NCI-H2107 treated with DMSO at 0.1 percent for 48 hours (cell line): ENCODE results near the gene WDR82.

Experiments used
- DNase-seq: peaks from one replicate; lab custom pipeline; 2025; ENCODE audit not compliant: unreplicated experiment; lab: John Stamatoyannopoulos, UW

Gene WDR82

DNA sequence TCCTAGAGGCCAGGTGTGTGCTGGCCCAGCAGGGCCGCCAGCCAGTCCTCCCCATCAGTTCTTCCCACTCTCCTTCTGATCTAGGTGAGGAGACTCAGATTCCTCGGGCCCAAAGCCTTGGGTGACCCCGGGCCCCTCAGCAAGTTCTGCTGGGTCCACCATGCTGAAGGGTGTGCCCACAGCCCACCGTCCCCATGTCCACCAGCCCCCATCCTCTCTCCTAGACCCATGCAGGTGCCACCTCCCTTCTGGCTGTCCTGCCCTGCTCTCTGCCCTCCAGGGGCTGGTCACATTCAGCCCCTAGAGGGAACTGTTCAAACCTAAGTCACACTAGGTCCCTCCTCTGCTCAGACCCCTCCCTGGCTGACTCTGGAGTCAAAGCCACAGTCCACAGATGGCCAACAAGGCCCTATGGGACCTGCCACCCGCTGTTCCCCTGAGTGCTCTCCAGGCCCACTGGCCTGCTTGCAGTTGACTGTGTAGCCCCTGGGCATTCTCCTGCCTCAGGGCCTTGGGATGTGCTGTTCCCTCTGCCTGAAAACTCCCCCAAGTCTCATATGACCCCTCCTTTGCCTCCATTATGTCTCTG lies 52.1 kb downstream of the WDR82 start:
- no peak for DNase-seq

DNA sequence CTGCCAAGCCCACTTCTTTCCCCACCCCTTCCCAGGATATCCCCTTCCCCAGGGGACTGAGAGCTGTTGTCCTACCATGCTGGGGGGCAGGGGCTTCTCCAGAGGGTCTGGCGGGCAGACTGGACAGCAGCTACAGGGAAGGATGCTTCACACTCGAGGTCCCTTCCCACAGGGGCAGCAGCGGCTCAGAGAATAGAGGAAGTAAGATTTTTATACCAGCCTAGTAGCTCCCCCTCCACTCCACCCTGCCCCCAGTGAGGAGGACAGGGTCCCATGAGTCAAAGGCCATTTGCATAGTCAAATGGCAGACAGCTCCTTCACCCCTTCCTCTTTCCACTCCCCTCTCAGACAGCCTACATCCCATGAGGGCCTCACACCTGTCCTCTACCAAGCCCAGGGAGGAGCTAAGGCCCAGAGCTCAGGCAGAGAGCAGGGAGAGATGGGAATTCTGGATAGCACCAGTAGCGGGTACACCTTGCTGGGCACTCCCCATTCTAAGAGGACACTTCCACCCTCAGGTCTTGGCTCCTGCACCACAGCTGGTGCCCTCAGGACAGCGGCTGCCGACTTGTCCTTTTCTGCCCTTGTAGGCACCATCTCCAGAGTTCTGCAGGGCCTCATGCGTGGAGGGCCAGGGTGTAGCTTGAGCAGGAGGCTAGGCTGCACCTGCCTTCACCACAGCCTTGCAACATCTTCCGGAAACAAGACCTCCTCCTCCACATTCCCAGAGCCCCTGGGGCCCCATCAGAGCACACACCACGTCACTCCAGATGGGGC lies 52.8 kb downstream of the WDR82 start, which contains the start of gene TLR9:
Gene TLR9, minus strand, starts transcription at position 194 of the 777 bp plus-strand sequence. Its CDS starts 116 bp downstream, at position 78.
- peak; percentile 75 for DNase-seq

DNA sequence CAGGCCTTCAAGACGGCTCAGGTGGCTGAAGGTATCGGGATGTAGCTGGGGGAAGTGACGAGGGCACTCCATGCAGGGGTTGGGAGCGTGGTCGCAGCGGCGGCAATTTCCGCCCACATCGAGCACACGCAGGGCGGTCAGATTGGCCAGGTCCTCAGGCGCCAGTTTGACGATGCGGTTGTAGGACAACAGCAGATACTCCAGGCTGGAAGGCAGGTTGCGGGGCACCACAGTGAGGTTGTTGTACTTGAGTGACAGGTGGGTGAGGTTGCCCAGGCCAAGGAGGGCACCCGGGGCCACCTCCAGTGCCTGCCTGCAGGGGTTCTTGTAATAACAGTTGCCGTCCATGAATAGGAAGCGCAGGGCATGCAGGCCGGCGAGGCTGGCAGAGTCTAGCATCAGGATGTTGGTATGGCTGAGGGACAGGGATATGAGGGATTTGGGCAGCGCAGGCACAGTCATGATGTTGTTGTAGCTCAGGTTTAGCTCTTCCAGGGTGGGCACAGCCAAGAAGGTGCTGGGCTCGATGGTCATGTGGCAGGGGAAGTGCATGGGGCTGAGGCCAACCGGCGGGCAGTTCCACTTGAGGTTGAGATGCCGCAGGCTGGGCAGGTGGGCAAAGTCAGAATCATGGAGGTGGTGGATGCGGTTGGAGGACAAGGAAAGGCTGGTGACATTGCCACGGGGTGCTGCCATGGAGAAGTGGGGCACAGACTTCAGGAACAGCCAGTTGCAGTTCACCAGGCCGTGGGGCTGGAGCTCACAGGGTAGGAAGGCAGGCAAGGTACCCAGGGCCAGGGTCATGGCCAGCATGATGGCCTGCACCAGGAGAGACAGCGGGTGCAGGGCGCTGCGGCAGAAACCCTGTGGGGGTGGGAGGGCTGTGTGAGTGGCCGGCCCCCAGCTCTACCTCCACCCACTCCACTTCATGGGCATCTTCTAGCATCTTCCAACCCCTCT lies 54.7 kb downstream of the WDR82 start:
- DNase-seq = no peak

DNA sequence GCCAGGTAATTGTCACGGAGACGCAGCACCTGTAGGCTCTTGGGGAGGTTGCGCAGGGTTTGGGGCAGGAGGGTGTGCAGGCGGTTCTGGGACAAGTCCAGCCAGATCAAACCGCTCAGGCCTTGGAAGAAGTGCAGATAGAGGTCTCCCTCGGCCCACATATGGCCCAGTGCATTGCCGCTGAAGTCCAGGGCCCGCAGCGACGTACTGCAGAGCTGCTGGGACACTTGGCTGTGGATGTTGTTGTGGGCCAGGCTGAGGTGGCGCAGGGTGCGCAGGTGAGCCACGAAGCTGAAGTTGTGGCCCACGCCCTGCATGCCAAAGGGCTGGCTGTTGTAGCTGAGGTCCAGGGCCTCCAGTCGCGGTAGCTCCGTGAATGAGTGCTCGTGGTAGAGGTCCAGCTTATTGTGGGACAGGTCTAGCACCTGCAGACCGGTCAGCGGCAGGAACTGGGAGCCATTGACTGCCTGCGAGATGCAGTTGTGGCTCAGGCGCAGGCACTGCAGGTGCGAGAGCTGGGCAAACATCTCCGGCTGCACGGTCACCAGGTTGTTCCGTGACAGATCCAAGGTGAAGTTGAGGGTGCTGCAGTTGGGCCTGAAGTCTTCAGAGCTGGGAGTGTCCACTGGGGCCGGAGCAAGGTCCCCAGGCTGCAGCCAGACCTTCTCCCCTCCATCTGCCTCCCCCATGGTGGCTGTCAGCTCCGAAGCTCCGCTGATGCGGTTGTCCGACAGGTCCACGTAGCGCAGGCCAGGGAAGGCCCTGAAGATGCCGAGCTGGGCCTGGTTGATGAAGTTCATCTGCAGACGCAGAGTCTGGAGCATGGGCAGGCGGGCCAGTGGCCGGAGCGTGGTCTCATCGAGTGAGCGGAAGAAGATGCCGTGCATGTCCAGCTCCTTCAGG lies 55.9 kb downstream of the WDR82 start:
- no peak for DNase-seq

DNA sequence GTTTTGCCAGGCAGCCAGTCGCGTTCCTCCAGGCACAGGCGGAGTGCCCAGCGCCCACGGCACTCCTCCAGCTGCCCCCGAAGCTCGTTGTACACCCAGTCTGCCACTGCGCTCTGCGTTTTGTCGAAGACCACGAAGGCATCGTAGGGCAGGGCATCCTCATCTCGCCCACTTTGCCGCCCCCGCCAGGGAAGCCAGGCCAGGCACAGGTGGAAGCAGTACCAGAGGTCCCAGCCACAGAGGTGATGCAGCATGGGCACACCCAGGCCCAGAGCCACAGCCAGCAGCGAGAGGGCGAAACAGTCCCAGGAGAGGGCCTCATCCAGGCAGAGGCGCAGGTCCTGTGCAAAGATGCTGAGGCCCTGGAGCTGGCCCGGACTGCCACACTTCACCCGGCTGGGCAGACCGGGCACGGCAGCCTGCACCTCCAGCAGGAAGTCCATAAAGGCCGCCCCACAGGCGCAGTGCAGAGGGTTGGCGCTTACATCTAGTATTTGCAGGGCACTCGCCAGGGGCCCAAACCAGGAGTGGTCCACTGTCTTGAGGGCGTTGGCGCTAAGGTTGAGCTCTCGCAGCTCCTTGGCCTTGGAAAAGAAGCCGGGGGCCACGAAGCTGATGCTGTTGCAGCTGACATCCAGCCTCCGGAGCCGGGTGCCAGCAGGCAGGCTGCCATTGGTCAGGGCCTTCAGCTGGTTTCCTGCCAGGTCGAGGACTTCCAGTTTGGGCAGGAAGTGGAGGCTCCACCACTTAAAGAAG lies 56.7 kb downstream of the WDR82 start:
- no peak for DNase-seq

DNA sequence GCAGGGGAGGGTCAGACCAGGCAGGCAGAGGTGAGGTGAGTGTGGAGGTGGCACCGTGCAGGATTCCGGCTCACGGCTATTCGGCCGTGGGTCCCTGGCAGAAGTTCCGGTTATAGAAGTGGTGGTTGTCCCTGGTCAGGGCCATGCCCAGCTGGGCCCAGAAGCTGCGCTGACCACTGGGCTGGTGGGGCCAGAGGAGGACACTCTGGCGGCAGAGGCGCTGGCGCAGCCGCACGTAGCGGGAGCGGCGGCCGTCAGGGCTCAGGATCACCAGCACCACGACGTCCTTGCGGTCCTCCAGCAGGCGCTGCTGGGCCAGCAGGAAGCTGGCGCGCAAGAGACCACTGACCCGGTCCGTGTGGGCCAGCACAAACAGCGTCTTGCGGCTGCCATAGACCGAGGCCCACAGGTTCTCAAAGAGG lies 57.3 kb downstream of the WDR82 start:
- DNase-seq = no peak

DNA sequence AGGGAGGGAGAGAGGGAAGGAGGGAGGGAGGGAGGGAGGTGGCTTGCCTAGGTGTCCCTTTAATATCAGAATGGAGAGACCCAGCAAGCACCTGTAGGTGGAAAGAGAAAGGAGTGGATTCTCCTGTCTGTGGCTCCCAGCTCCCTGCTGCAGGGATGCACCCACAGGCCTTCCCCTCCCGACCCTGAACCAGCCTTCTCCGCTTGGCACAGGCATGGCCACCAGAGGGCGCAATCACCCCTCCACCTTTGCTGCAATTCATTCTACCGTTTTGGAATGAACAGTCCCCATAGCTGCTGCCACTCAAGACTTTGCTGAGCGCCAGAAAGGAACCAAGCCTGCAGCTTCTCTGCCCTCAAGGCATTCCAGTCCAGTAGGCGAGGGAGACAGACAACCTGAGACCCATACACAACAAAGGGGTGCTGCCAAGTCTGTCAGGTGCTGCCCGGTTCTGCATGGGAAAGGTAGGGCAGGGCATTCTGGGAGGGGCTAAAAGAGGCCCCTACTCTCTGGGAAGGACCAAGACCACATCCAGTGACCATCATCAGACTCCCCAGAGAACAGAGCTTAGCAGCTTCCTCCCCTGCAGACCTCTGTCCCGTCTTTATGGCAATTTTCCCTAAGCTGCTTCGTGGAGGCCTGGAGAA lies 57.9 kb downstream of the WDR82 start:
- DNase-seq = peak; percentile 43

DNA sequence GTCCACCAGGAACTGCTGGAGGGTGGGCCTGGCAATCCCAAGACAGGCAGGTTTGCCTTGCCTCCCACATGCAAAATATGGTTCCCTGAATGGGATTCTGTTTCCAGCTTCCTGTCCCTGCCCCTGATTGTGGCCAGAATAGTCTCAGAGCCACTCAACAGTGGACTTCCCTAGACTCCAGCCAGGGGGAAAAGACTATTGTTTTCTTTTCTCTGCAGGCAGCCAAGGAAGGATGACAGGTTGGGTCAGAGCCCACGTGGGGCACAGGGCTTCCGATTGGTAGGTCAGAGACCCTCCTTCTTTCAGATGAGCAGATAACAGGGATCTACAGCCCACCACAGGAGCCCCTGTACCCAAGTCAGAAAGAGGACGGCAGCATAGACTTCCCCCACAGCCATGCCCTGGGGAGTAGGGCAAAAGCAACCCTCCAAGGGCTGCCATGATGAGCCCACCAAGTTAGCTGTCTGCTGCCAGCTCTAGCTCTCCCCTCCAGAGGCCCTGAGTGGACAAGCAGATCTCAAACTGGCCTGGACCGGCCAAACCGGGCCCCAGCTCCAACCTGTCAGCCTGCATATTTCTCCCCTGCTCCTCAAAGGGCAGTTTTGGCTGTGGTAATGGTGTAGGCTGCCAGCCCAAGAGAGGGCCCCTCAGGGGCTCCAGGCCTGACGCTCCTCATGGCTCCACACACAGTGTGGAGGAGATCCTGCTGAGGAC lies 59.4 kb downstream of the WDR82 start:
- DNase-seq = no peak

DNA sequence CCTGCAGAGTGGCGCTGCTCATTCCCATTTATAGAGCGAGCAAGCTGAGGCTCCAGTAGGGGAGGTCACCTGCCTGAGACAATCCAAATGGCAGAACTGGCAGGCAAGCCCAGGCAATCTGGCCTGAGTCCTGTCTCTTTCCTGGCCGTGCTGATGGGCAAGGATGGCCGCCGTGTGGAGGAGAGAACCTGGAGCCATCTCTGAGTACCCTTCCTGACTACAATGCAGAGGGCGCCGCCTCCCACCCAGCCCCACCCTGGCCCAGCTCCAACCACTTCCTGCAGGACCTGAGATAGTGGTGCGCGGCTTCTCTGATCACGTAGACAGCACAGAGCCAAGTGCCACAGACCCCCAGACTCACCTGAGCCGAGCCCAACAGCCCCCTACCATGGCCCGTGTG lies 60.0 kb downstream of the WDR82 start:
- DNase-seq = no peak

DNA sequence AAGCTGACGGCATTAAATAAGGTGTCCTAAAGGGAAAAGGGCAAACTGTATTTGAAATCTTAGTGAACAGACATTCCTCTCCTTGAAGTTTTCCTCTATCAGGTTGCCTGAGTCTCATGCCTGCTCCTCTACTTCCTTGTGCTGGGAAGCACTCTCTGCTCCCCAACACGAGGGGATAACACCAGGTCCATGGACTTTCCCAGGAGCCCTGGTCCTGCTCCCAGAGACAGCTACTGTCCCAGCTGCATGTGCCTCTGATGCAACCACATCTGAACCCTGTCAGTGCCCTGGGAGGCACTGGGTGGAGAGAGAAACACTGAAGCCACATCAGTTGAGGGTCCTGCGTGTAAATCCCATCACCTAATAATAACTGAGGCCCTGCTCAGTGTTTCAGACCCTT lies 60.4 kb downstream of the WDR82 start:
- DNase-seq = no peak

DNA sequence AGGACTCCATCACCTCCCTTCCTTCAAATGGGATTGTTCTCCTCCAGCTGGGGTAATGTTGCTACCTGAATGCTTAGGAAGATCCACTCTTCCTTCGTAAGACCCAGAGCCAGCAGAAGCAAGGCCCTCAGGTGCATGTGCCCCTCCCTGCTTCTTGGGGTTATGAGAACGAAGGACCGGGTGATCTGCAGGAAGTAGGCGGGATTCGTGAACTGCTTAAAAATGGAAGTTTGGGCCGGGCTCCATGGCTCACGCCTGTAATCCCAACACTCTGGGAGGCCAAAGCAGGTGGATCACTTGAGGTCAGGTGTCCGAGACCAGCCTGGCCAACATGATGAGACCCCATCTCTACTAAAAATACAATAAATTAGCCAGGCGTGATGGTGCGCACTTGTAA lies 61.0 kb downstream of the WDR82 start:
- no peak for DNase-seq

DNA sequence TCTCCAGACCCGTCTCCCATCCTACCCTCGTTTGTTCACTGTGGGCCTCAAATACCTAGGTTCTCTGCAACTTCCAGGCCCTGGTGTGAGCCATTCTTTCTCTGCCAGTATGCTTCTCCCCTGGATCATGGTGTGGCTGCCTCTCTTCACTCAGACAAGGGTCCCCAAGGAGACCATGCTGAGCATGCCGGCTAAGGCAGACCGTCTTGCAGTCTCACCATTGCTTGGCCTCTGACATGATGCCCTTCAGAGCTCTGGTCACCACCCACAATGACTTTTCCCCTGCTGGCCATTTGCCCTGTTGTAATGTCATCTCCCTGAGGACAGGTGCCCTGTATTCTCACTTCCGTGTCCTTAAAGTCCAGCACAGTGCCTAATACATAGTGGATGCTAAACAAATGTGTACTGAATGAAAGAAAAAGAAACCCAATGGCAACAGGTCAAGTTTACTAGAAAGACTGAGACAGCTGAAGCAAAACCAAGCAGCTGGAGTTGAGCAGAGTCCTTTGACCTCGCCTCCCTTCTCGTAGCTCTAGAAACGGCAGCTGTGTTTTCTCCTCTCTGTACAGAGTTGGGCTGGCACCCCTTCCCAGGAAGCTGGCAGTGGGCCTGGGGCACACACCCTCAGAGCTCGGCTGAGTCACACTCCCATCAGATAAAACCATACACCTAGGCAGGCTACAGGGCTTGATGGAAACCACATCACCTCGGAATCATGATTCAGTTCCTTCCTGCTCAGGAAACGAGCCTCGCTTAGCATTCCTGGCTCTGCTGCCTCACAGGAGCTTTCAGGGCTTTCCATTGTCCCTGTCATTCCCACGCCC lies 61.7 kb downstream of the WDR82 start:
- peak; percentile 10 for DNase-seq

DNA sequence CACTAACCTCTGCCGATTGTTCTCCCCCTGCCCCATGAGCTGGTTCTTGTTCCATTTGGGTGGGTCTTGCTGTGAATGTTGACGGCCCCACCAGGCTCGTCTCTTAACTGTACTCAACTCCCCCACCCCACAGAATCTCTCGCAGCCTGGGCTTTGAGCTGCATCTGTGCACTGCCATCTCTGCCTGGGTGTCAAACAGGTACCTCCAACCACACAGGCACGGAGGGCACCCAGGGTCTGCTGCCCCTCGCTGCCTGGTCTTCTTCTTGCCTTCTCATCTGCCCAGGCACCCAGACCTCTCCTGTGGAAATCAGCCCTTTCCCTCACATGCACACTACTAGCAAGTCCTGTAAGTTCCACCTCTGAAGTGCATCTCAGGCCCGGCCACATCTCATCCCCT lies 63.1 kb downstream of the WDR82 start:
- DNase-seq = no peak

DNA sequence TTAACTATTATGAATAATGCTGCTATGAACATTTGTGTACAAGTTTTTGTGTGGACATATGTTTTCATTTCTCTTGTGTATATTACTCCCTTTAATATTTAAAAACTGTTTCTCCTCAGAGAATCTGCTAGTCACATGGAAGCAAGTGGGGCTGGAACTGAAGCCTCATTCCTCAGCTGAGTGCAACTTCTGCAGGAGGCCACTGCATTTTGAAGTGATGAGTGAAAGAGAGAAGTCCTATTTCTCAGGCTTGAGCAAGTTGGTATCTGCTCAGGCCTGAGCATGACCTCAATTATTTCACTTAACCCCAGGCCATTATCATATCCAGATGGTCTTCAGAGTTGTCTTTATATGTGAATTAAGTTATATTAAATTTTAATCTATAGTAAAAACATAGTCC lies 64.5 kb downstream of the WDR82 start:
- no peak for DNase-seq

DNA sequence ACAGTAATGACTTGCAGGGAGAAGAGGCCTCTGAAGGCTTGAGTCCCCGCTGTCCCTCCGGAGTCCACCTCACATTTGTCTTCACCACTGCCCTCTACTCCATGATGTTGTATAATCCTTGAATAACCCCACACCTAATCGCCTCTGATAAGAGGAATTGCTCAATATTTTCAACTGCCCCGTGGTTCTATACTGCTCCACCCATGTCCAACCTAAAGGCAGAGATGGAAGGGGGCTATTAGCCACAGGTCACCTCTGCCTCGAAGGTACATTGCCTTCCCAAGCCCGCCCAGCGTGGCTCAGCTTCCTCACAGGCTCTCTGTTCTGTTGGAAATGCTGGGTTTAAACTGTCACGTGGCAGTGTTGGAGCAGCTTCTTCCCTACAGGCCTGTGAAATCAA lies 65.4 kb downstream of the WDR82 start:
- DNase-seq = no peak

DNA sequence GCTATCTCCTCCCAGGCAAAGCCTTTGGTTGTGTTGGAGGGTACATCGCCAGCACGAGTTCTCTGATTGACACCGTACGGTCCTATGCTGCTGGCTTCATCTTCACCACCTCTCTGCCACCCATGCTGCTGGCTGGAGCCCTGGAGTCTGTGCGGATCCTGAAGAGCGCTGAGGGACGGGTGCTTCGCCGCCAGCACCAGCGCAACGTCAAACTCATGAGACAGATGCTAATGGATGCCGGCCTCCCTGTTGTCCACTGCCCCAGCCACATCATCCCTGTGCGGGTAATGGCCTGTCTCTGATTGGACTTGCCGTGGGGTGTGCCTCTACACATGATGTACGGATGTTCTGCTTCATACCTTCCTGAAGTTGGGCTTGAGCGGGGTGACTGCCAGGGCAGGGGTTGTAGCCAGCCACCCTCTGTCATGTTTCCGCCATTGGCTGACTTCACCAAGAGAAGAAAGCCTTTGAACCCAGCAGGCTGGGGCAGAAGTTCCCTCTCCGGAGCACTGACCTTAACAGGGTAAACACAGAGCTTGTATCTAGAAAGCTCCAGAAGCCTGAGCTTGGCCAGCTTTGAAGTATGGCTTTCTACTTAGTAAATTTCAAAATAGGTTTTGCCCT lies 67.1 kb downstream of the WDR82 start:
- DNase-seq = no peak

DNA sequence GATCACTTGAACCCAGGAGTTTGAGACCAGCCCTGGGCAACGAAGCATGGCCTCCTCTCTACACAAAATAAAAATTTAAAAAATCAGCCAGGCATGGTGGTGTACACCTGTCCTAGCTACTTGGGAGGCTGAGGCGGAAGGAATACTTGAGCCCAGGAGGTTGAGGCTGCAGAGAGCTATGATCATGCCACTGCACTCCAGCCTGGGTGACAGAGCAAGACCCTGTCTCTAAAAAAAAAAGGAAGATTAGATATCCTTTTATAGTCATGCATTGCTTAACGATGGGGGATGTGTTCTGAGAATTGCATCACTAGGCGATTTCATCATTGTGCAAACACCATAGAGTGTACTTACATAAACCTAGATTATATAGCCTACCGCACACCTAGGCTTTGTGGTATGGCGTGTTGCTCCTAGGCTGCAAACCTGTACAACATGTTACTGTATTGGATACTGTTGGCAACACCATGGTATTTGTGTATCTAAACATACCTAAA lies 67.9 kb downstream of the WDR82 start:
- DNase-seq = no peak
